Brain pericyte (primary cell): ENCODE results near the gene ARG1.

Experiments
- DNase-seq: peaks from one replicate; pipeline ENCODE4 v3.0.0-alpha.2; 2012; ENCODE audit warnings: low read depth, low spot score

Gene ARG1

DNA sequence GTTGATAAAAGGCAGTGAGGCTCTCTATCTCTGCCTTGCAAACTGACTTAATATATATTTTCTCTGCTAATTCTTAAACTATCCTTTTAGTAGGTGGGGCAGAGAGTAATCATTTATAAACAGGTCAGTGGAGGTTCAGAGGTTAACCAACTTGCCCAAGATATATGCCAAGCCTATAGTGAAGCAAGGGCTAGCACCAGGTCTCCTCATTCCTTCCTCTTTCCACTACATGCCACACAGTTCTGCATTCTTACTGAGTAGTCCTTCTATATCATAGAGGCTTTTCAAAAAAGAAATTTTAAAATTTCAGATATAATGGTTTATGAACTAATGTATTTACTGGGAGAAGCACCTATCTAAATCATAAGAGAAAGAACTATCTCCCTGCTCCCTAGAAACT, 8.5 kb downstream of the ARG1 start:
- no peak for DNase-seq

DNA sequence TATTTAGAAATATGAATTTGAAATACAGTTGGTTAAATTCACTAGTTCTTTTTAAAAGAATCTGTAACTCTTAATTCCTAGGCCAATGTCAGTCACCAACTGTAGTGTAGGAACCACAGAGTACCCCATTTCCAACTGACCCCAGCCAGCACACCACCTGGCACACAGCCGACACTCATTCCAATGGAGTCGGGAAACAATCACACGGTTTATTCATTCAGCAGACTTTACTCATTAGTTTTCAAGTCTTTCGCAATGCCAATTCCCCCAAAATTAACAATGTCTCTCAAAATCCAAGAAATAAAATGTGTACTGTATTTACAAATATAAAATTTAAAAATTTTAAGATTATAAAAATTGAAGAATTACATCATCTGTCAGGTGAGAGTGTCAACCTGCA, 13.5 kb downstream of the ARG1 start:
- no peak for DNase-seq

DNA sequence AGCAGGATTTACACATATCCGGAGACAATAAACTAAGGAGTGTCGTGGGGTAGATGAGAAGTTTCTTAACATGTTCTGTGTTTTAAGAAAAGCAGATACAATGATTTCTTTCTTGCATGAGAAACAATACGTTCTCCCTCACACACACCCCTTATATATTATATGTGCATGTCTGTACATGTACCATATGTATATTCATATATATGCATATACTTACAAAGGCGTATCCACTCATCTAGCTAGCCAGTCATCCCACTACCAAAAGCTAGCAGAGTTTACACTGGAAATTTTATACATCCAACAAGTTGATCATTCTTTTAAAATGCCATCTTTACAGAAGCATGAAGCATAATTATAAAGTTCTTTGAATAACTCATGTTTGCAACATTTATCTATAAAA, 14.9 kb downstream of the ARG1 start:
- no peak for DNase-seq

DNA sequence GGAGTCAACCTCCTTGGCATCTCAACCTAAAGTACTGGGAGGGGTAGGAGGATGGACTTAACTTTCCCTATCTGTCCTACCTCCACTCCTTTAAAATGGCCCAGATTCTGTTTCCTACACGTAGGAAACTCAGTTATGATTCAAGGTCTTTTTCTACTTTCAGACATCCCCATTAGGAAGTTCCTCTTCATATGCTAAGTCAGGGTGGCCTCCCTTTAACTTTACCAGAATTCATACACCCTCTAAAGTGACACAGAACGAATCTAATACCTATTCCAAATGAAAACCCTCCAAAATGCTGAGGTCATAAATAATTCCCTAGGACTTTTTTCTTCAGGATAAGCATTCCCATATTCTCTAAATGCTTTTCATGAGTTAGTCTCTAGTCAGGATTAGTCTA, 15.6 kb downstream of the ARG1 start:
- no peak for DNase-seq

DNA sequence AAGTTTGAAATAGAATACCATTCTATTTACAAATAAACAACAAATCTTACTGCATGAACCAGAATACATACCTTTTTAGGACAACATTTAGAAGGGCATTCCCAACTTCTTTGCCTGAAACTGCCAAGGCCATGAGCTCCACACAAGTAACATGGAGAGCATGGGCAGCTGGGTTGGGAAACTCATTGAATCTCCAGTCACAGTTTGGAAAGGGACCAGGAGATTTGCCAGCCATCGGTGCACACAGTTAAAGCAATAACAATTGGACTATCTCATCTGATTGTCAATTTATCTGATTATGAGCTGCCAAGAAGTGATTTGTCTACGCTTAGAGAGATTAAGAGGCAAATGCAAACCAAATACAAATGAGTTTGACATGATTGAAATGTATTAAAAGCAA, 19.9 kb downstream of the ARG1 start:
- DNase-seq = no peak

DNA sequence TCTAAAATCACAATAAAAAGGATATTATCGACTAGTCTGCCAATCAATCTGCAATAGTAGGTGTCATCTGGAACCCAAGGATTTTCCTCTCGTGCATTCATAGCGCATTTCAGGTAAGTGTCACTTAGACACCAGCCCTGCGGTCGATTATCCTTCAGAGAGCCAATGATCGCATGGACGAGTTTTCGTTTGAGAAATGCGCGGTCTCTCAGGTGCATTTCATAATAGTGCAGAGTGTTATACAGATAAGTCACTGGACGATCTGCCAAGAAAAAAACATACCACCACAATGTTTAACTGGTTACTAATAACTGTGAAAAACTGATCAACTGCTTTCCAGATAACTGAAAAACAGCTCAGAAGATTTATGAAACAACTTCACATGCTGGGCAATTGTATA, 21.0 kb downstream of the ARG1 start:
- DNase-seq = no peak

DNA sequence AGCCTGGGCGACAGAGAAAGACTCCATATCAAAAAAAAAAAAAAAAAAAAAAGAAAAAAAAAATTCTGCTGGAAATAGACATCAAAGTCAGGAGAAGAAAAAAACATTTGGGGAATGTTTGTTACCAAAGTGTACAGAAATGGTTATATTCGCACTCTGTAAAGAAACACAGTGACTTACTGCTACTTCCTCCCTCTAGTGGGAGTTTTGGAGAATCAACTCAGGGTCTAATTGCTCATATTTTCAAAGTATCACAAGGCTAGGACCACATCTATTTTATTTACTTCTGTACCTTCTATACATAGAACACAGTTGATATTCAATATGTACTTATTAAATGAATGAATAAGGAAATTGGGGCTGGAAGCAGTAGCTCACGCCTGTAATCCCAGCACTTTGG, 24.4 kb downstream of the ARG1 start:
- DNase-seq = no peak

DNA sequence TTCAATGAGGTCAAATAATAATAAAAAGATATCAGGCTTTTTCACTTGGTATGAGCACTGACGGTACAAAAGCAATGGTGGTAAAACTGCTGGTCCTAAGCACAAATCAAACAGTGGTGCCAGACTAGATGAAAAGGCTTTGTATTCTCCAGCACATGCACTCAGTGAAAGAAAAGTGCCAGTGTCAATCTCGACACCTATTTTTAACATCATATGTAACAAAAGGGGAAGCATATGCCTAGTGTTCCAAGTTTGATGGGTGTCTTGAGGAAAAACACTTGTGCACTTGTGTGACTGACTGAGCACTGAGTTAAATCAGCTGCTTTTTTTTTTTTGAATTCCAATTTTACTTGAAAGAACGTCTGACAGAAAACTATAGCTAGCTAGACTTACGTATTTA, 27.7 kb downstream of the ARG1 start:
- DNase-seq = no peak

DNA sequence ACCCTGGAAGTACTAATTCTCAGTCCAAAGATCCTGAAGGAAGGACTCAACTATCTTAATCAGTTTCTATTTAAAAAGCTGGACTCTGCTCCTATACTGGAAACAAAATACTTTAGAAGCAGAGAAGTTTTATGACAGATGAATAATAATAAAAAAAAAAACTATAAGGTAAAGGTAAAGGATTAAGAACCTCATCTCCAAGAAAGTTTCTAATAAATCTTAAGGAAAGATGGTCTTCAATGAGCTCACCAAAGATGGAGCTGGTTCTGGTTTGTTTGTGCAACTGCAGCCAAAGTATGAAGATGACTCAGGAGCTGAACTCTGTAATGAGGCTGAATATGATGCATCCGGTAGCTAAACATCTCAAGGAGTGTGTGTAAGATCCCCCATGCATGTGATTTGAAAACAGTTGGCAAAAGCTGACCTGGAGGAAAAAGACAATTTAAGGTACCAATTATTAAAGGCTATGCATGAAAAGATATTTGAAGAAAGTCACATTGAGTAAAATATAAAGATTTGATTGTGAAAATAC, 29.8 kb downstream of the ARG1 start:
- DNase-seq = peak; percentile 37

DNA sequence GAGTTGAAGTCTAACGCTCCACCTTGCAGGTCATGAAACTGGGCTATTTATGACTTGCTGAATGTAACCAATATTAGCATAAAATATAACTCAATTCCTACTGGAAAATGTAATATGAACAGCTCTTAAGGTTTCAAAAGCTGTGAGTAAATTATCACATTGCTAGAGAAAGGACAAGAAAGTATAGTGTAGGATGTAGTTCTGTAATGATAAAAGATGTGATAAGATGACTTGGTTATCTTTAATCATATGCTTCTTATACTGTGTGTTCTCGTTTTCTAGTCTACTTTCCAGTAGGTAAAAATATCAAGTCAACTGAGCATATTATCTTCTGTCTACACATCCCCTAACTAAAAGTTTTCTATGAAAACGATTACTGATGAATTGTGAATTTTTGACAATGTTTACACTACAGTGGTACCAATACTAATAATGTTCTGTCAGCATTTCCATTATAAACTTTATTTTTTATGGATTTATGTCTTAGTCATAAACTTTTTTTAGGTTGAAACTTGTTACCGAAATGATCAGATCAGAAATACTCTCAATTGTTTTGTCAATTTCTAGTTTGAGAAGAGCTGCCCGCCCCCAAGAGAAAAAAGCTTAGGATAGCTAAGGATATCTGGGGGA, 40.4 kb downstream of the ARG1 start:
- DNase-seq = no peak

DNA sequence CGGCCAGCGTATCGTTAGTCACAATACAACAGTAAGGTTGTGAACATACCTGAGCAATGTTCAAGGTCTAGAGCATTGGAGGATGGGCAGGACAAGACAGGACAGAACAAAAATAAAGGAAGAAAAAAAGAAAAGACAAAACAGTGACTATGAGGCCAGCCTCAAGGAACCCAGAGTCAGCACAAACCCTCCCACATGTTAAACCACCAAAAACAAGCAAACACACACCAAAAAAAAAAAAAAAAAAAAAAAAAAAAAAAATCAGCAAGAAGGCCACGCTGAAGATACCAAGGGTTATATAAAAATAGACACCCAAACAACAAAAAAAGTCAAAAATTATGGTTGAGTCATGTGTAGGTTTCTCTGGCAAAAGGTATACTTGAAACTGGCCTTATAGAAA, 42.2 kb downstream of the ARG1 start:
- no peak for DNase-seq

DNA sequence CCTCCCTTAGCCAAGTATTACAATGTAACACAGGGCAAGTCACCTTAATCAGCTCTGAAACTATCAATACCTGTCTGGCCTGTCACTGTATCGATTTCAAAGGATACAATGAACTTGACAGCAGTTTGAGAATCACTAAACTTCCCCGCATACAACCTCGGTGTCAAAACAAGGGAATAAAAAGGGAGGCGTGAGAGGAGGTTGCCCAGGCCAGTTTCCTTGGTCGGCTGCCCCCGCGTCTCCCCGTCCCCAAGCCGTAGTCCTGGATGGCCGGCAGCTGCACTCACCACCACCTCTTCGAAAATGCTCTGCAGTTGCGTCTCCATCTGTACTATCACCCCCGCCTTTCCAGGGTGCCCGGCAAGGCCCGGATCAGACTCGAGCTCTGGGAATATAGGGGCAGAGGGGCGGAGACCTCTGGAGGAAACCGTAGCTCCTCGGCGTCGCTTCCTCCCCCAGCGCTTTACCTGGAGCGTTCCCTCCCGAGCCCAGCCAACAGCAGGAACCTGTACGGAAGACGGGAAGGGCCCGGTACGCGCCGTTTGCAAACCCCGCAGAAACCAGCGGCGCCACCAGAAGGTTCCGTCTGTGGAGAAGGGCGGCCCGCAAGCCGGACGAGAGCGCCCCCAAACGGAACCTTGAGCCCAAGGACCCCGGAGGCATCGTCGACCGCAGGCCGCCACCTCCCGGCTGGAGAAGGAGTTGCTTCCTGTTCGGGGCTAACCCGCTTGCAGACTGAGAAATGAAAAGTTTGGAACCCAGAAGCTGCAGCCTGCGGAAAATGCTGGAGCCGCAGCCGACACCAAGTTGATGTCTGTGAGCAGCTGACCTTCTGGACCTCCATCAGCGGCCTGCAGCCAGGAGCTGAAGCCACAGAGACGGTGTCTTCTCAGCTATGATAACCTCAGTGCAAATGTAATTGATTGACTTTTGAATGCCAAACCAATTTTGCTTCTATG, 55.0 kb downstream of the ARG1 start, which contains the start of gene MED23:
Gene MED23, minus strand, starts transcription at position 519 of the 959 bp plus-strand sequence. Its CDS starts 193 bp downstream, at position 326.
- peak; percentile 85 for DNase-seq

DNA sequence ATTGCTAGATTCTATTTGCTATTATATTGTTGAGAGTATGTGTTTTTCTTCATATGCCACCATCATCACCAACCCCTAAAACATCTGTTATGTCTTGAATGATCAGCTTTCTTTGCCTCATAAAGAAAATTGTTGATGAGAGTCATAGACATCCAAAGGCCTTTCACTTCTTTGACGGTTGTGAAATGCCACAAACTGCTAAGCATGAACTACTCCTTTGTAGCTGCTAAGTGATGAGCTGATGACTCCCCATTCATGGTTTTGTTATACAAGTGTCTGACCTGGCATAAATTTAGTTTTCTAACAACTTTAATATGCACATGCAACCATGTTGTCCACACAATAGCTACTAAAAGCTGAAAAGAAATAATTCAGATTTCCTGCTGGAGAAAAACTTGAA, 55.7 kb downstream of the ARG1 start:
- no peak for DNase-seq

DNA sequence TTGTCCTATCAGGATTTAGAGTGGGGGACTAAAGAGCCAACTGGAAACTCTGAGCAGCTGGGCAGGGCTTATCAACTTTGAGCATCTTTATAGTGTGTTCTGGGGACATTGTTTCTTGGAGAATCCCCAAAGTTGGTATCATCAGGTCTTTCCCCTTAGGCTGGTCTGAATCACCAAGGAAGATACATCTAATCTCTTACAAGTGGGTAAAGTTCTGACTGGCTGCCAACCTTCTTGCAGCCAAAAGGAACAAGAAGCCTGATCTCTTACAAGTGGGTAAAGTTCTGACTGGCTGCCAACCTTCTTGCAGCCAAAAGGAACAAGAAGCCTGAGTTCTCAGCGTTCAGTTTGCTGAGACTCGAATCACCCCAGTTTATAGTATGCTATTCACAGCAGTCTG, 56.6 kb downstream of the ARG1 start:
- no peak for DNase-seq

DNA sequence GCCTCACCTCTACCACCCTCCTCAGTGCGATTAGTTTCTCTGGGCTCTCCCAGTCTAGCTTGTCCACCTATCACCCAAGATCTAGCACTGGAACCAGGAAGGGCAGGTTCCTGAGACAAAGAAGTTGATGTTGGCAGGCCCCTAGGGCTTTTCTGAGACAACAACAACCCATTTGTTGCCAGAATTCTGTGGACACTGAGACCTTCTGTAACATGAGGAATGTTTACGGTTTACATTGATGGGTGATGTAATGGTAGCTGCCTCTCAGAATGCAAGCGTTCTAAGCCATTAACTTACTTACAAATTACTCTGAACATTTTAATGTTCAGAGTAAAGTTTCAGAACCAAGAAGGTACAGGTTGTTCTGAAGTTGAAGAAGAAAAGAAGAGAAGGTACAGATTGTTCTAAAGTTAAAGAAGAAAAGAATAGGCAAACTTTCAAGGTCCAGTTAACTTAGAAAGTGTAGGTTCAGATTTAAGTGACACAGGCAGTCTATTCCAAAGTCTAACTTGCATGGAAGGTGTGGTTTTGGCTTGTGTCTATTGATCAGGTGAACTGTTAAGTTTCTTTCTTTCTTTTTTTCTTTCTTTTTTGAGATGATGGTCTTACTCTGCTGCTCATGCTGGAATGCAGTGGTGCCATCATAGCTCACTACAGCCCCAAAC, 58.7 kb downstream of the ARG1 start:
- no peak for DNase-seq
